Mesothelial cell of epicardium (in vitro differentiated cells): ENCODE data around the gene WFS1. TPM values are rescaled to one million over a fixed set of nuclear protein-coding genes. Genes with fewer than 3 reads are reported as not detected.

Experiments used
- DNase-seq, 2 experiments: peaks; one replicate each; pipeline ENCODE4 v3.0.0; 2021; ENCODE audit warnings: low spot score in 2 of 2; ENCODE audit not compliant: unreplicated experiment in 2 of 2
- H3K27ac Mint-ChIP-seq: 2 replicates; pipeline ENCODE4 v1.8.0; 2021; ENCODE audit warnings: mixed read lengths
- H3K27me3 Mint-ChIP-seq: 2 replicates; pipeline ENCODE4 v1.8.0; 2021; ENCODE audit warnings: low read depth, mixed read lengths
- H3K36me3 Mint-ChIP-seq: 2 replicates; pipeline ENCODE4 v1.8.0; 2021; ENCODE audit warnings: mixed read lengths
- H3K4me1 Mint-ChIP-seq: 2 replicates; pipeline ENCODE4 v1.8.0; 2021; ENCODE audit warnings: mixed read lengths
- H3K4me3 Mint-ChIP-seq: 2 replicates; pipeline ENCODE4 v1.8.0; 2021; ENCODE audit warnings: mild to moderate bottlenecking, moderate library complexity, mixed read lengths
- H3K9me3 Mint-ChIP-seq: 2 replicates; pipeline ENCODE4 v1.8.0; 2021; ENCODE audit warnings: mixed read lengths
- total RNA-seq: library from RNA; stranded (reverse); gene quantifications from 3 replicates; pipeline ENCODE4 v1.2.1, GENCODE V29; 2021
- TF ChIP-seq, protein P1 (sequence below): fragments of 200-600 bp; sonication (generic); IDR thresholded peaks from one replicate; pipeline ENCODE4 v1.5.0; 2021; ENCODE audit warnings: antibody characterized with exemption; ENCODE audit not compliant: unreplicated experiment

Gene WFS1
- total RNA-seq, 1 donor from 2014 or later: 34.2 TPM

DNA sequence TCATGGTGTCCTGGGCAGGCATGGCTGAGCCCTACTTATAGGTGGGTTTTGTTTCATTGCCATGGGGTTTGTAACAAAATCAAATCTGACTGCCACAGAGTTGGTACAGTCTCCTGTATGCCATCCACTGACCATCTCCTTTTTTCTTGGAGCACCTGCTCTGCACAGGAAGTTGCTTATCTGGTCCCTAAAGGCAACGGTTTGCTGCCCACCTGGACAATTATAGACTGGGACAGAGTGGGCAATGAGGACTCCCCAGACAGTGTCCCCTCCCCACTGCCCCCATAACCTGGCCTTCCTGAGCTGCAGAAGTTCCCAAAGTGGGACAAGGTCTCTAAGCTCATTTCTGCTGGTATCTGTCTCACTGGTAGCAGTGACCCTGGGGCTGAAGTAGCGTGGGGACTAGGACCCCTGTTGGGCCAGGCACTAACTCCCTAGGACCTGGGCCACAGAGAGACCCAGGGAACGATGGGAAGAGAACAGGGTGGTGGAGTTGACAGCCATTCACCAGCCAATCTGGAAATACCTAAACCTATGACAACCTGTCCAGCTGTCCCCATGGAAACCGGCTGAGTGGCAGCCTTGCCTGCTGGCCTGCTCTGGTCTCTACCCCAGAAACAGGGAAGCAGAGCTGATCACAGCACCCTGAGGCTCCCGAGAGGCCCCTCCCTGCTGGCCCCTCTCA, 64.7 kb downstream of the WFS1 start:
- Mint-ChIP-seq H3K36me3 (no peaks in the 10 kb centered on the region), H3K27ac (no peak overlapping the region), H3K9me3 (no peaks in the 10 kb centered on the region), H3K27me3 (peaks cover 43% of the 10 kb centered on the region), H3K4me1 (no peaks in the 10 kb centered on the region), H3K4me3 (no peak overlapping the region)
- DNase-seq: no peak
- TF ChIP-seq, protein P1, sequence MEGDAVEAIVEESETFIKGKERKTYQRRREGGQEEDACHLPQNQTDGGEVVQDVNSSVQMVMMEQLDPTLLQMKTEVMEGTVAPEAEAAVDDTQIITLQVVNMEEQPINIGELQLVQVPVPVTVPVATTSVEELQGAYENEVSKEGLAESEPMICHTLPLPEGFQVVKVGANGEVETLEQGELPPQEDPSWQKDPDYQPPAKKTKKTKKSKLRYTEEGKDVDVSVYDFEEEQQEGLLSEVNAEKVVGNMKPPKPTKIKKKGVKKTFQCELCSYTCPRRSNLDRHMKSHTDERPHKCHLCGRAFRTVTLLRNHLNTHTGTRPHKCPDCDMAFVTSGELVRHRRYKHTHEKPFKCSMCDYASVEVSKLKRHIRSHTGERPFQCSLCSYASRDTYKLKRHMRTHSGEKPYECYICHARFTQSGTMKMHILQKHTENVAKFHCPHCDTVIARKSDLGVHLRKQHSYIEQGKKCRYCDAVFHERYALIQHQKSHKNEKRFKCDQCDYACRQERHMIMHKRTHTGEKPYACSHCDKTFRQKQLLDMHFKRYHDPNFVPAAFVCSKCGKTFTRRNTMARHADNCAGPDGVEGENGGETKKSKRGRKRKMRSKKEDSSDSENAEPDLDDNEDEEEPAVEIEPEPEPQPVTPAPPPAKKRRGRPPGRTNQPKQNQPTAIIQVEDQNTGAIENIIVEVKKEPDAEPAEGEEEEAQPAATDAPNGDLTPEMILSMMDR: no peak

DNA sequence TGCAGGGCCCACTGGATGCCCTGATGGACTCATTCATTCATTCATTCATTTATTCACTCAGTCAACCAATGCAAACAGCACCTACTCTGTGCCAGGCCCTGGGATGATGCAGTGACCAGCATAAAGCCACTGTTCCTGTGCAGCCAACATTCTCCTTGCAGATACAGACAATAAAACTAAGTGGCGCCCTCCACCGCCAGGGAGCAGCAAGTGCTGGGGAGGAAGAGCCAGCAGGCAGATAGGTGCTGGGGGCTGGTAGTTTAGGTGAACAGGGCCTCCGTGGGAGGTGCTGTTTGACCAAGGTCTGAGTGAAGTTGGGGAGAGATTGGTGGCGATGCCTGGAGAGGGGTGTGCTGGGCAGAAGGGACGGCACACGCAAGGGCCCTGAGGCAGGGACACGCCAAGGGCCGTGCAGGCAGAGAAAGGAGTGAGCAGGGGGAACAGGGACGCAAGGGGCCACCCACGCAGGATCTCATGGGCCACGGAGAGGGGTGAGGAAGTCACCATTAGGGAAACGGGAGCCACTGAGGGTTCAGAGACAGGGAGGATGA, 65.5 kb downstream of the WFS1 start:
- H3K36me3 Mint-ChIP-seq: no peaks in the 10 kb centered on the region
- peaks cover 38% of the 10 kb centered on the region for H3K27me3 Mint-ChIP-seq
- no peak overlapping the region for H3K27ac Mint-ChIP-seq
- H3K4me3 Mint-ChIP-seq: no peak overlapping the region
- no peaks in the 10 kb centered on the region for H3K9me3 Mint-ChIP-seq
- DNase-seq: no peak
- TF ChIP-seq, protein P1: no peak
- no peaks in the 10 kb centered on the region for H3K4me1 Mint-ChIP-seq

DNA sequence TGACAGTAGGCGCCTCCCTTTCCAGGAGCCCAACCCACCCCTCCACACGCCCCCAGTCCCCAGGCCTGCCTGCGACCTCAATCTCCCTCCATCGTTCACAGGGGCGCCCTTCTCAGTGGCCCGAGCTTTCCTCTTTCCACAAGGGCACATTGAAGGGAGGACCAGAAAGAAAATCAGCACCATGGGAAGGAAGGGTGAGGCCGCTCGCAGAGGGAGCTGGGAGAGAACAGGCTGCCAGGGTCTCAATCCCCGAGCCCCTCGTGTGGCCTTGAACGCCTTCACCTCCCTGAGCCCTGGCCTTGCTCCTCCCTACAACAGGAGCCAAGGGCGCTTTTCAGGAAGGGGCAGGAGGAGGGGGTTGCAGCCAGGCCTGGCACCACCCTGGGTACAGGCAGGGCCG, 66.5 kb downstream of the WFS1 start:
- H3K9me3 Mint-ChIP-seq: no peaks in the 10 kb centered on the region
- peaks cover 45% of the 10 kb centered on the region for H3K27me3 Mint-ChIP-seq
- no peak overlapping the region for H3K27ac Mint-ChIP-seq
- H3K4me3 Mint-ChIP-seq: no peak overlapping the region
- H3K36me3 Mint-ChIP-seq: no peaks in the 10 kb centered on the region
- no peak for DNase-seq
- TF ChIP-seq, protein P1: no peak
- no peaks in the 10 kb centered on the region for H3K4me1 Mint-ChIP-seq

DNA sequence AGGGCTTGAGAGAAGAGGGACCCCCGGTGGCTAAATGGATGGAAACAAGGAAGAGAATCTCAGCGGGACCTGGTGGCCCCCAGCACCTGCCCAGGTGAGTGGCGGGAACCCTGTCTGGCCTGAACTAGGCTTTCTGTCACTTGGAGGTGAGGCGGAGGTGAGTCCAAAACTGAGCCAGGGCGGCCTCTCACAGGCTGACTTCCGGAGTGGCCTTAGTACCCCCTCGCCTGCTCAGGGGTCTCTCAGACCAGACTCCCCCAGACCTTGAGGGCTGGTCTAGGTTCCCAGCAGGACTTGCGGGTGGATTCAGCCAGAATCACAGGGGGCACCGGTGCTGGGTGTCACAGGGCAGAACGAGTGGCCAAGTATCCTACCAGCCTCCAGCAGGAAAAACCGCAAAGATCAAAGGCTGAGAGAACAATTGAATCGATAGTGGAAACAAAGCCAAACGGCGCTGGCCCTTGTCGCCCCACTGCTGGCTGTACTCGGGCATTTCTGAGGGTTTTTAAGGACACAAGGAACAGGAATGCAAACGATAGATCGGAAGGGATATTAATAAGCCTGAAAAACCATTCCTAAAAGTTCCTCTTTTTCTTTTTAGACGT, 67.8 kb downstream of the WFS1 start:
- H3K27ac Mint-ChIP-seq: no peak overlapping the region
- no peak for DNase-seq
- no peaks in the 10 kb centered on the region for H3K9me3 Mint-ChIP-seq
- no peaks in the 10 kb centered on the region for H3K36me3 Mint-ChIP-seq
- H3K4me3 Mint-ChIP-seq: no peak overlapping the region
- peaks cover 49% of the 10 kb centered on the region for H3K27me3 Mint-ChIP-seq
- TF ChIP-seq, protein P1: no peak
- no peaks in the 10 kb centered on the region for H3K4me1 Mint-ChIP-seq

DNA sequence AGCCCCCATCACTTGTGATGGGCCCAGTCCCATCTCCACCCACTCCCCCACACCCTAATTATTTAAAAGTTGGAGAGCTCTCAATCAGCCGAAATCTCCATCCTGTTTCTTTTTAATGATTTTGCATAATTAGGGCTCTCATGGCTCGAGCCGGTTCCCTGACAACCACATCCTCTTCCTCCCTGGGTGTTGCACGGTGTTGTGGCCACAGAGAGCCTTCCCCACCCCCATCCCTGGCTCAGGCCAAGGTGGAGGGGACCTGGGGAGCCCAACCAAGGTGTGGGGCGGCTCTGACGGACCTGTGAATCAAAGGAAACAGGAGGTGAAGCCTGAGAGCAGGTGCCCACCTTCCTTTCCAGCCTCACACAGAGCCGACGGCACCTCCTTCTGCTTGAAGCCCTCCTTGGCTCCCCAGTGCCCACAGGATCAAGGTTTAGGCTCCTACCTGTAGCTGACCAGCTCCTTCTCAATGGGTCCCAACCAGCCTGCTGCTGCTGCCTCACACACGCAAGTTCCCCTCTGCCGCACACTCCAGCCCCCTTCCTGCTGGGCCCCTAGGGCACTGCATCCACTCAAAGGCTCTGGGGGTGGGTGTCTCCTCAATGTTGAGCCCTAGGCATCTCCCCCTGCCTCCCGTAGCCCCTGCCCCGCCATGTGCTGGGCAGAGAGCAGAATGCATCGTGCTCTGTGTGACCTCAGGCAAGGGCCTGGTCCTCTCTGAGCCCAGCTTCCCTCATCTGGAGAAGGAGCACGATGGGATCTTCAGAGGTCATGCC, 68.7 kb downstream of the WFS1 start:
- peaks cover 52% of the 10 kb centered on the region for H3K27me3 Mint-ChIP-seq
- H3K9me3 Mint-ChIP-seq: no peaks in the 10 kb centered on the region
- TF ChIP-seq, protein P1: no peak
- H3K4me1 Mint-ChIP-seq: no peaks in the 10 kb centered on the region
- no peaks in the 10 kb centered on the region for H3K36me3 Mint-ChIP-seq
- no peak overlapping the region for H3K27ac Mint-ChIP-seq
- no peak for DNase-seq
- H3K4me3 Mint-ChIP-seq: no peak overlapping the region
